K562 (cell line): ENCODE results near the gene SGPL1.

Source experiments
- CBX3 ChIP-seq, 2 experiments: IDR thresholded peaks; 1 replicate in 1 of 2; 2 replicates in 1 of 2; pipeline ENCODE4 v1.6.1; 2012; ENCODE audit warnings: inconsistent platforms in 2 of 2, low read length in 2 of 2, borderline replicate concordance in 1 of 2, control low read depth in 1 of 2
- HDAC3 ChIP-seq: fragments of 450-650 bp; IDR thresholded peaks from 2 replicates; pipeline ENCODE4 v1.6.1; 2018; ENCODE audit warnings: borderline replicate concordance, mild to moderate bottlenecking, moderate library complexity; ENCODE audit not compliant: partially characterized antibody
- NFYB ChIP-seq: IDR thresholded peaks from 2 replicates; pipeline ENCODE4 v1.6.1; 2011; ENCODE audit warnings: mild to moderate bottlenecking, moderate library complexity; ENCODE audit not compliant: insufficient read length; ENCODE audit errors: extremely low read depth
- RBBP5 ChIP-seq: fragments of 200-600 bp; sonication (generic); IDR thresholded peaks from 2 replicates; pipeline ENCODE4 v1.6.1; 2012; ENCODE audit warnings: borderline replicate concordance, mild to moderate bottlenecking, low read length, control low read depth, inconsistent platforms; ENCODE audit not compliant: insufficient read depth, poor library complexity, severe bottlenecking
- U2AF1 ChIP-seq: fragments of 200-400 bp; formaldehyde crosslinking; optimal IDR thresholded peaks from 2 replicates; pipeline ENCODE3; 2017; ENCODE audit warnings: mild to moderate bottlenecking, low read depth, low read length, moderate library complexity
- ZNF561 ChIP-seq: fragments of 450-650 bp; formaldehyde crosslinking; conservative IDR thresholded peaks from 2 replicates; pipeline ENCODE4 v1.4.0; 2020; ENCODE audit warnings: mild to moderate bottlenecking, moderate library complexity
- ZNF583 ChIP-seq: fragments of 250-450 bp; sonication (Bioruptor Pico); IDR thresholded peaks from 2 replicates; pipeline ENCODE4 v1.4.0; 2020
- TF ChIP-seq, protein P1 (sequence below): sonication (generic); formaldehyde crosslinking; IDR thresholded peaks from 2 replicates; pipeline ENCODE4 v1.8.0; 2023; ENCODE audit warnings: mild to moderate bottlenecking, missing genetic modification reagents
- TF ChIP-seq, protein P2 (sequence below), 3 experiments: IDR thresholded peaks in 2 of 3; conservative IDR thresholded peaks in 1 of 3; 2 replicates each; pipeline ENCODE4 v1.5.1; 2011 to 2012; ENCODE audit warnings: low read length in 3 of 3, mild to moderate bottlenecking in 3 of 3, control low read depth in 2 of 3, improper control_type of control experiment in 1 of 3, inconsistent platforms in 1 of 3, low read depth in 1 of 3, mixed read lengths in 1 of 3, moderate library complexity in 1 of 3; ENCODE audit not compliant: insufficient read depth in 2 of 3

DNA sequence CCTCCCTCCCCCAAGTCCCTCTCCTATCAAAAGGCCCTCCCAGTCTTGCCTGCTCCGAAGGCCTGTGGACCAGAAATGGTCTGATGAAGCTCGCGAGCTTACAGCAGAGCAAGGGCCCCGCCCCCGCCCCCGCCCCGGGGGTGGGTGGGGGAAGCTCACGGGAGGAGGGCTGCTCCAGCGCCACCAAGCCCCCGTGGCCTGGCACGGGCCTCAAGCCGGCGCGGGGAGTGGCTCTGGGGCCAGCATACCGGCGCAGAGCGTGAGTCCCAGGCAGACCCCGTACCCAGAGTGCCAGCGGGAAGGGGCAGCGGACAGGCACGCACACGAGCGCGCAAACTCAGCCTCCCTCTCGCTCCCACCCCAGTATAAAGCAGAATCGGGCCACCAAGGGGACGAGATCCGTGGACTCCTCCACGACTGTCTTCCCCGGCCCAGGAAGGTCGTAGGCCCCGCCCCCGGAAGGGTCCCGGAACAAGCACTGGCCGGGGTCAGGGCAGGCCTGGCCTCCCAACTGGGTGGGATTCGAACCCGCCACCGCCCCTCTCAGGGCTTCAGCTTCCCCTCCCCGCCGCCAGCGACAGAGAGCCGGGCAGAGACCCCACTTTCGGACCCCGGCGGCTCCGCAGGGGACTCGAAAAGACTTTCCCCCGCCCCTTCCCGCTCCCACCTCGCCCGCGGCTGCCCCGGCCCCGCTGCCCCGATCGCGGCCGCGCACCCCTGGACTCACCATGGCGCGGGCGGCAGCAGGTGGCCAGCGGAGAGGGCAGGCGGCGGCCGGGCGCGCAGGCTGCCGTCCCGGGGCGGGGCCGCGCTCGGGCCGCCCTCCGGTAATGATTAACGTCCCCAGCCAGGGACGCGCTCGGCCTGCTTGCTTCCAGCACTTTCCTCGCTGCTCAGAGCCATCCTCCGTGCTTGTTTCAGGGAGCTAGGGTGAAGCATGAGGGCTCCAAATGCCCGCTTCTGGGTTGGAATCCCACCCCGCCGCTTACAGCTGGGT is 72.4 kb downstream of the SGPL1 start, which contains the start of gene PCBD1:
- TF ChIP-seq RBBP5 (peak; percentile 65), NFYB (no peak), ZNF561 (no peak), CBX3 (IDR thresholded peaks at IDR 0.05; ENCODE audit: borderline replicate concordance in 1 of 2, low read length in 2 of 2) (no peak), HDAC3 (no peak), U2AF1 (no peak), ZNF583 (CRISPR knock-in tag) (no peak)
- TF ChIP-seq, protein P1, sequence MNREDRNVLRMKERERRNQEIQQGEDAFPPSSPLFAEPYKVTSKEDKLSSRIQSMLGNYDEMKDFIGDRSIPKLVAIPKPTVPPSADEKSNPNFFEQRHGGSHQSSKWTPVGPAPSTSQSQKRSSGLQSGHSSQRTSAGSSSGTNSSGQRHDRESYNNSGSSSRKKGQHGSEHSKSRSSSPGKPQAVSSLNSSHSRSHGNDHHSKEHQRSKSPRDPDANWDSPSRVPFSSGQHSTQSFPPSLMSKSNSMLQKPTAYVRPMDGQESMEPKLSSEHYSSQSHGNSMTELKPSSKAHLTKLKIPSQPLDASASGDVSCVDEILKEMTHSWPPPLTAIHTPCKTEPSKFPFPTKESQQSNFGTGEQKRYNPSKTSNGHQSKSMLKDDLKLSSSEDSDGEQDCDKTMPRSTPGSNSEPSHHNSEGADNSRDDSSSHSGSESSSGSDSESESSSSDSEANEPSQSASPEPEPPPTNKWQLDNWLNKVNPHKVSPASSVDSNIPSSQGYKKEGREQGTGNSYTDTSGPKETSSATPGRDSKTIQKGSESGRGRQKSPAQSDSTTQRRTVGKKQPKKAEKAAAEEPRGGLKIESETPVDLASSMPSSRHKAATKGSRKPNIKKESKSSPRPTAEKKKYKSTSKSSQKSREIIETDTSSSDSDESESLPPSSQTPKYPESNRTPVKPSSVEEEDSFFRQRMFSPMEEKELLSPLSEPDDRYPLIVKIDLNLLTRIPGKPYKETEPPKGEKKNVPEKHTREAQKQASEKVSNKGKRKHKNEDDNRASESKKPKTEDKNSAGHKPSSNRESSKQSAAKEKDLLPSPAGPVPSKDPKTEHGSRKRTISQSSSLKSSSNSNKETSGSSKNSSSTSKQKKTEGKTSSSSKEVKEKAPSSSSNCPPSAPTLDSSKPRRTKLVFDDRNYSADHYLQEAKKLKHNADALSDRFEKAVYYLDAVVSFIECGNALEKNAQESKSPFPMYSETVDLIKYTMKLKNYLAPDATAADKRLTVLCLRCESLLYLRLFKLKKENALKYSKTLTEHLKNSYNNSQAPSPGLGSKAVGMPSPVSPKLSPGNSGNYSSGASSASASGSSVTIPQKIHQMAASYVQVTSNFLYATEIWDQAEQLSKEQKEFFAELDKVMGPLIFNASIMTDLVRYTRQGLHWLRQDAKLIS (CRISPR knock-in tag), result no peak
- TF ChIP-seq, protein P2, sequence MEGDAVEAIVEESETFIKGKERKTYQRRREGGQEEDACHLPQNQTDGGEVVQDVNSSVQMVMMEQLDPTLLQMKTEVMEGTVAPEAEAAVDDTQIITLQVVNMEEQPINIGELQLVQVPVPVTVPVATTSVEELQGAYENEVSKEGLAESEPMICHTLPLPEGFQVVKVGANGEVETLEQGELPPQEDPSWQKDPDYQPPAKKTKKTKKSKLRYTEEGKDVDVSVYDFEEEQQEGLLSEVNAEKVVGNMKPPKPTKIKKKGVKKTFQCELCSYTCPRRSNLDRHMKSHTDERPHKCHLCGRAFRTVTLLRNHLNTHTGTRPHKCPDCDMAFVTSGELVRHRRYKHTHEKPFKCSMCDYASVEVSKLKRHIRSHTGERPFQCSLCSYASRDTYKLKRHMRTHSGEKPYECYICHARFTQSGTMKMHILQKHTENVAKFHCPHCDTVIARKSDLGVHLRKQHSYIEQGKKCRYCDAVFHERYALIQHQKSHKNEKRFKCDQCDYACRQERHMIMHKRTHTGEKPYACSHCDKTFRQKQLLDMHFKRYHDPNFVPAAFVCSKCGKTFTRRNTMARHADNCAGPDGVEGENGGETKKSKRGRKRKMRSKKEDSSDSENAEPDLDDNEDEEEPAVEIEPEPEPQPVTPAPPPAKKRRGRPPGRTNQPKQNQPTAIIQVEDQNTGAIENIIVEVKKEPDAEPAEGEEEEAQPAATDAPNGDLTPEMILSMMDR (IDR thresholded peaks at IDR 0.05 in 2 of 3, conservative IDR thresholded peaks at IDR 0.05 in 1 of 3; ENCODE audit: insufficient read depth in 2 of 3, low read depth in 1 of 3, low read length in 3 of 3), result no peak
